GM12878 (cell line): ENCODE measurements around the gene RABEP2. TPM values are rescaled to one million over a fixed set of nuclear protein-coding genes. Genes with fewer than 3 reads are reported as not detected.

Experiments
- BHLHE40 ChIP-seq, 2 experiments: fragments of 450-650 bp in 1 of 2; IDR thresholded peaks; 2 replicates each; pipeline ENCODE4 v1.6.1; 2011 to 2017; ENCODE audit warnings: low read depth in 2 of 2, borderline replicate concordance in 1 of 2, improper control_type of control experiment in 1 of 2, low read length in 1 of 2, mild to moderate bottlenecking in 1 of 2
- EP300 ChIP-seq, 2 experiments: fragments of 150-350 bp in 1 of 2; IDR thresholded peaks; 2 replicates each; pipeline ENCODE4 v1.6.1; 2011 to 2012; ENCODE audit warnings: low read depth in 2 of 2, low read length in 2 of 2, borderline replicate concordance in 1 of 2, improper control_type of control experiment in 1 of 2, inconsistent platforms in 1 of 2; ENCODE audit not compliant: control insufficient read depth in 1 of 2
- FOXK2 ChIP-seq: fragments of 450-650 bp; IDR thresholded peaks from 2 replicates; pipeline ENCODE4 v1.6.1; 2017; ENCODE audit warnings: mild to moderate bottlenecking, moderate library complexity
- IKZF2 ChIP-seq, 2 experiments: fragments of 450-650 bp; IDR thresholded peaks; 2 replicates each; pipeline ENCODE4 v1.6.1; 2017; ENCODE audit warnings: mild to moderate bottlenecking in 2 of 2, moderate library complexity in 2 of 2
- MXI1 ChIP-seq: fragments of 150-350 bp; IDR thresholded peaks from 2 replicates; pipeline ENCODE4 v1.6.1; 2011; ENCODE audit warnings: low read depth, mild to moderate bottlenecking, inconsistent platforms, low read length, improper control_type of control experiment
- RB1 ChIP-seq: fragments of 450-650 bp; formaldehyde crosslinking; IDR thresholded peaks from 2 replicates; pipeline ENCODE4 v1.6.1; 2017; ENCODE audit warnings: mild to moderate bottlenecking, borderline replicate concordance
- YBX1 ChIP-seq: fragments of 450-650 bp; IDR thresholded peaks from 2 replicates; pipeline ENCODE4 v1.6.1; 2016; ENCODE audit warnings: antibody characterized with exemption
- polyA plus RNA-seq, 11 experiments: library from polyadenylated mRNA; depleted of rRNA in 4 of 11; unstranded in 6 of 11; stranded (reverse) in 5 of 11; fragments of >200 nt; fragmentation: Nextera tagmentation in 4 of 11; fragmentation: Illumina TruSeq in 1 of 11; extraction: Ambion mirVana in 4 of 11; extraction: Trizol in 1 of 11; gene quantifications; 1 replicate in 1 of 11; 2 replicates in 10 of 11; pipeline versions ENCODE4 v1.2.1 to v1.2.3, GENCODE V29; 2011 to 2016; ENCODE audit warnings: inconsistent platforms in 2 of 11, missing spikeins in 2 of 11, low read depth in 1 of 11
- total RNA-seq, 4 experiments: library from RNA; depleted of rRNA in 3 of 4; stranded (reverse); fragments of >200 nt in 3 of 4; fragmentation: Illumina TruSeq in 1 of 4; extraction: Trizol in 1 of 4; gene quantifications; 2 replicates each; pipeline versions ENCODE4 v1.2.1 to v1.2.3, GENCODE V29; 2013 to 2021
- TF ChIP-seq, protein P1 (sequence below): fragments of 450-650 bp; IDR thresholded peaks from 2 replicates; pipeline ENCODE4 v1.6.1; 2018; ENCODE audit warnings: mild to moderate bottlenecking, low read depth, moderate library complexity; ENCODE audit not compliant: partially characterized antibody
- TF ChIP-seq, protein P2 (sequence below): IDR thresholded peaks from 2 replicates; pipeline ENCODE4 v1.6.1; 2012; ENCODE audit warnings: improper control_type of control experiment, low read depth, low read length; ENCODE audit not compliant: insufficient replicate concordance
- TF ChIP-seq, protein P3 (sequence below): fragments of 450-650 bp; IDR thresholded peaks from 2 replicates; pipeline ENCODE4 v1.6.1; 2016; ENCODE audit warnings: mild to moderate bottlenecking, moderate library complexity, borderline replicate concordance
- TF ChIP-seq, protein P4 (sequence below): IDR thresholded peaks from 2 replicates; pipeline ENCODE4 v1.6.1; 2012; ENCODE audit warnings: low read depth, low read length, improper control_type of control experiment

RABEP2 gene
- total and polyA plus RNA-seq, 10 of the 15 experiments (the other 5 are each of a cell fraction or from before 2014, with no cell fraction given) = 0.47 to 33.2 (median 18.6) TPM

DNA sequence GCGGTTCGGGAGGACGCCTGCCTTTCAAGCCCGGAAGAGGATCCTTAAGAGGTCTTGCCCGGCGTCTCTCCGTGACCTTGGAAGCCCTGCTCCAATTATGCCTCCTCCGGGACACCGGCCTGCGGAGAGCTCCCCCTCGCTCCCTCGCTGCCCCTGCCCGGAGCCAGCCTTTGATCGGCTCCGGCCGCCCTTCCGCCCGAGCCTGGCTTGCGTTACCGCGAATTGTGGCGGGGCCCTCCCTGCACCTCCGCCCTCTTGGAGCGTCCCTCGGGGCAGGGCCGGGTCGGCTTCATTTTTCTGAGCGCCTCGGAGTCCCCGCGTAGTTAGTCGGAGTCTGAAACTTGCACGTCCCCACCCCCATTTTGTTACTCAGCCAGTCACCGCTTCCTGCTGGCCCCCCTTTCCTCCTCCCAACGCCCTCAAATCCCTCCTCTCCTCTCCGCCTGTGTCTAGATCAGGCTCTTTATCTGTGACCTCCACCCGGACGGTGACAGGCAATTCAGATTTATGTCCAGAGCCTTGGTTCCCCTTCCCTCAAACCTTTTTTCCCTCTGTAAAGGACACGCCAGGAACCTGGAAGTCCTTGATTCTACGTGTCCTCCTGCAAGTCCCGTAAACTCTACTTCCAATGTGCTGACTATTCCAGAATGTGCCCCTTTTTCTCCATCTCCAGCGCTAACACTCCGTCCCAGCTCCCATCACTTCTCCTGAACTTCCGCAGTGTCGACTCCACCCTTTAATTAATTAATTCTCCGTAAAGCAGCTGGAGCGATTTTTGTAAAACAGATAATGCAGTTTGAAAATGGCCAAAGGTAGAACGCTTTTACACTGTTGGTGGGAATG is 569 bp upstream of the RABEP2 start (continued):
- TF ChIP-seq, protein P1, sequence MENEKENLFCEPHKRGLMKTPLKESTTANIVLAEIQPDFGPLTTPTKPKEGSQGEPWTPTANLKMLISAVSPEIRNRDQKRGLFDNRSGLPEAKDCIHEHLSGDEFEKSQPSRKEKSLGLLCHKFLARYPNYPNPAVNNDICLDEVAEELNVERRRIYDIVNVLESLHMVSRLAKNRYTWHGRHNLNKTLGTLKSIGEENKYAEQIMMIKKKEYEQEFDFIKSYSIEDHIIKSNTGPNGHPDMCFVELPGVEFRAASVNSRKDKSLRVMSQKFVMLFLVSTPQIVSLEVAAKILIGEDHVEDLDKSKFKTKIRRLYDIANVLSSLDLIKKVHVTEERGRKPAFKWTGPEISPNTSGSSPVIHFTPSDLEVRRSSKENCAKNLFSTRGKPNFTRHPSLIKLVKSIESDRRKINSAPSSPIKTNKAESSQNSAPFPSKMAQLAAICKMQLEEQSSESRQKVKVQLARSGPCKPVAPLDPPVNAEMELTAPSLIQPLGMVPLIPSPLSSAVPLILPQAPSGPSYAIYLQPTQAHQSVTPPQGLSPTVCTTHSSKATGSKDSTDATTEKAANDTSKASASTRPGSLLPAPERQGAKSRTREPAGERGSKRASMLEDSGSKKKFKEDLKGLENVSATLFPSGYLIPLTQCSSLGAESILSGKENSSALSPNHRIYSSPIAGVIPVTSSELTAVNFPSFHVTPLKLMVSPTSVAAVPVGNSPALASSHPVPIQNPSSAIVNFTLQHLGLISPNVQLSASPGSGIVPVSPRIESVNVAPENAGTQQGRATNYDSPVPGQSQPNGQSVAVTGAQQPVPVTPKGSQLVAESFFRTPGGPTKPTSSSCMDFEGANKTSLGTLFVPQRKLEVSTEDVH = no peak
- TF ChIP-seq IKZF2 (IDR thresholded peaks at IDR 0.05) (peak; percentile 86 to 90), RB1 (peak; percentile 47; the same call in 1 of the 2 replicates), FOXK2 (peak; percentile 45; the same call in 1 of the 2 replicates), MXI1 (peak; percentile 62; the same call in 1 of the 2 replicates), EP300 (IDR thresholded peaks at IDR 0.05; ENCODE audit: borderline replicate concordance in 1 of 2, control insufficient read depth in 1 of 2, low read depth in 2 of 2, low read length in 2 of 2) (no peak), YBX1 (no peak), BHLHE40 (IDR thresholded peaks at IDR 0.05; ENCODE audit: borderline replicate concordance in 1 of 2, low read depth in 2 of 2, low read length in 1 of 2) (peak; percentile 41 to 49; a peak in 2 of 4 replicates)
- TF ChIP-seq, protein P2, sequence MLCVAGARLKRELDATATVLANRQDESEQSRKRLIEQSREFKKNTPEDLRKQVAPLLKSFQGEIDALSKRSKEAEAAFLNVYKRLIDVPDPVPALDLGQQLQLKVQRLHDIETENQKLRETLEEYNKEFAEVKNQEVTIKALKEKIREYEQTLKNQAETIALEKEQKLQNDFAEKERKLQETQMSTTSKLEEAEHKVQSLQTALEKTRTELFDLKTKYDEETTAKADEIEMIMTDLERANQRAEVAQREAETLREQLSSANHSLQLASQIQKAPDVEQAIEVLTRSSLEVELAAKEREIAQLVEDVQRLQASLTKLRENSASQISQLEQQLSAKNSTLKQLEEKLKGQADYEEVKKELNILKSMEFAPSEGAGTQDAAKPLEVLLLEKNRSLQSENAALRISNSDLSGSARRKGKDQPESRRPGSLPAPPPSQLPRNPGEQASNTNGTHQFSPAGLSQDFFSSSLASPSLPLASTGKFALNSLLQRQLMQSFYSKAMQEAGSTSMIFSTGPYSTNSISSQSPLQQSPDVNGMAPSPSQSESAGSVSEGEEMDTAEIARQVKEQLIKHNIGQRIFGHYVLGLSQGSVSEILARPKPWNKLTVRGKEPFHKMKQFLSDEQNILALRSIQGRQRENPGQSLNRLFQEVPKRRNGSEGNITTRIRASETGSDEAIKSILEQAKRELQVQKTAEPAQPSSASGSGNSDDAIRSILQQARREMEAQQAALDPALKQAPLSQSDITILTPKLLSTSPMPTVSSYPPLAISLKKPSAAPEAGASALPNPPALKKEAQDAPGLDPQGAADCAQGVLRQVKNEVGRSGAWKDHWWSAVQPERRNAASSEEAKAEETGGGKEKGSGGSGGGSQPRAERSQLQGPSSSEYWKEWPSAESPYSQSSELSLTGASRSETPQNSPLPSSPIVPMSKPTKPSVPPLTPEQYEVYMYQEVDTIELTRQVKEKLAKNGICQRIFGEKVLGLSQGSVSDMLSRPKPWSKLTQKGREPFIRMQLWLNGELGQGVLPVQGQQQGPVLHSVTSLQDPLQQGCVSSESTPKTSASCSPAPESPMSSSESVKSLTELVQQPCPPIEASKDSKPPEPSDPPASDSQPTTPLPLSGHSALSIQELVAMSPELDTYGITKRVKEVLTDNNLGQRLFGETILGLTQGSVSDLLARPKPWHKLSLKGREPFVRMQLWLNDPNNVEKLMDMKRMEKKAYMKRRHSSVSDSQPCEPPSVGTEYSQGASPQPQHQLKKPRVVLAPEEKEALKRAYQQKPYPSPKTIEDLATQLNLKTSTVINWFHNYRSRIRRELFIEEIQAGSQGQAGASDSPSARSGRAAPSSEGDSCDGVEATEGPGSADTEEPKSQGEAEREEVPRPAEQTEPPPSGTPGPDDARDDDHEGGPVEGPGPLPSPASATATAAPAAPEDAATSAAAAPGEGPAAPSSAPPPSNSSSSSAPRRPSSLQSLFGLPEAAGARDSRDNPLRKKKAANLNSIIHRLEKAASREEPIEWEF = no peak
- TF ChIP-seq, protein P3, sequence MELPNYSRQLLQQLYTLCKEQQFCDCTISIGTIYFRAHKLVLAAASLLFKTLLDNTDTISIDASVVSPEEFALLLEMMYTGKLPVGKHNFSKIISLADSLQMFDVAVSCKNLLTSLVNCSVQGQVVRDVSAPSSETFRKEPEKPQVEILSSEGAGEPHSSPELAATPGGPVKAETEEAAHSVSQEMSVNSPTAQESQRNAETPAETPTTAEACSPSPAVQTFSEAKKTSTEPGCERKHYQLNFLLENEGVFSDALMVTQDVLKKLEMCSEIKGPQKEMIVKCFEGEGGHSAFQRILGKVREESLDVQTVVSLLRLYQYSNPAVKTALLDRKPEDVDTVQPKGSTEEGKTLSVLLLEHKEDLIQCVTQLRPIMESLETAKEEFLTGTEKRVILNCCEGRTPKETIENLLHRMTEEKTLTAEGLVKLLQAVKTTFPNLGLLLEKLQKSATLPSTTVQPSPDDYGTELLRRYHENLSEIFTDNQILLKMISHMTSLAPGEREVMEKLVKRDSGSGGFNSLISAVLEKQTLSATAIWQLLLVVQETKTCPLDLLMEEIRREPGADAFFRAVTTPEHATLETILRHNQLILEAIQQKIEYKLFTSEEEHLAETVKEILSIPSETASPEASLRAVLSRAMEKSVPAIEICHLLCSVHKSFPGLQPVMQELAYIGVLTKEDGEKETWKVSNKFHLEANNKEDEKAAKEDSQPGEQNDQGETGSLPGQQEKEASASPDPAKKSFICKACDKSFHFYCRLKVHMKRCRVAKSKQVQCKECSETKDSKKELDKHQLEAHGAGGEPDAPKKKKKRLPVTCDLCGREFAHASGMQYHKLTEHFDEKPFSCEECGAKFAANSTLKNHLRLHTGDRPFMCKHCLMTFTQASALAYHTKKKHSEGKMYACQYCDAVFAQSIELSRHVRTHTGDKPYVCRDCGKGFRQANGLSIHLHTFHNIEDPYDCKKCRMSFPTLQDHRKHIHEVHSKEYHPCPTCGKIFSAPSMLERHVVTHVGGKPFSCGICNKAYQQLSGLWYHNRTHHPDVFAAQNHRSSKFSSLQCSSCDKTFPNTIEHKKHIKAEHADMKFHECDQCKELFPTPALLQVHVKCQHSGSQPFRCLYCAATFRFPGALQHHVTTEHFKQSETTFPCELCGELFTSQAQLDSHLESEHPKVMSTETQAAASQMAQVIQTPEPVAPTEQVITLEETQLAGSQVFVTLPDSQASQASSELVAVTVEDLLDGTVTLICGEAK = peak; percentile 16; the same call in 1 of the 2 replicates
- TF ChIP-seq, protein P4, sequence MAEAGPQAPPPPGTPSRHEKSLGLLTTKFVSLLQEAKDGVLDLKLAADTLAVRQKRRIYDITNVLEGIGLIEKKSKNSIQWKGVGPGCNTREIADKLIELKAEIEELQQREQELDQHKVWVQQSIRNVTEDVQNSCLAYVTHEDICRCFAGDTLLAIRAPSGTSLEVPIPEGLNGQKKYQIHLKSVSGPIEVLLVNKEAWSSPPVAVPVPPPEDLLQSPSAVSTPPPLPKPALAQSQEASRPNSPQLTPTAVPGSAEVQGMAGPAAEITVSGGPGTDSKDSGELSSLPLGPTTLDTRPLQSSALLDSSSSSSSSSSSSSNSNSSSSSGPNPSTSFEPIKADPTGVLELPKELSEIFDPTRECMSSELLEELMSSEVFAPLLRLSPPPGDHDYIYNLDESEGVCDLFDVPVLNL = no peak
